Measurements from ENCODE around the gene CTBP2.

CTBP2 gene

GRCh38 chr10:124957404-124957947 is 202.9 kb downstream of the CTBP2 start:
- DNase-seq (ENCODE audit: low read depth, low spot score): no peak
- WGBS (ENCODE audit: insufficient coverage, insufficient read length): no CpG with 5 or more reads among the region's 7 CpGs
- no peak overlapping the region for H3K4me3 ChIP-seq (ENCODE audit: low read length)
- H3K36me3 ChIP-seq (ENCODE audit: control insufficient read depth, insufficient read depth, low read length): no peaks in the 10 kb centered on the region
- H3K27ac ChIP-seq (ENCODE audit: low read length): no peak overlapping the region
- H3K4me1 ChIP-seq (ENCODE audit: control insufficient read depth, insufficient read depth, low read length): peaks cover 2% of the 10 kb centered on the region; the same call in 1 of the 2 replicates
- no peaks in the 10 kb centered on the region for H3K9me3 ChIP-seq (ENCODE audit: control insufficient read depth, insufficient read depth, low read length)
- H3K27me3 ChIP-seq (ENCODE audit: control insufficient read depth, insufficient read depth, low read length): no peaks in the 10 kb centered on the region

GRCh38 chr10:124956764-124957163 is 203.6 kb downstream of the CTBP2 start:
- Histone ChIP-seq H3K4me3 (ENCODE audit: low read length) (no peak overlapping the region), H3K9me3 (ENCODE audit: control insufficient read depth, insufficient read depth, low read length) (no peaks in the 10 kb centered on the region), H3K4me1 (ENCODE audit: control insufficient read depth, insufficient read depth, low read length) (peaks cover 2% of the 10 kb centered on the region; the same call in 1 of the 2 replicates), H3K36me3 (ENCODE audit: control insufficient read depth, insufficient read depth, low read length) (no peaks in the 10 kb centered on the region), H3K27me3 (ENCODE audit: control insufficient read depth, insufficient read depth, low read length) (no peaks in the 10 kb centered on the region), H3K27ac (ENCODE audit: low read length) (no peak overlapping the region)
- no CpG with 5 or more reads among the region's 1 CpG for WGBS (ENCODE audit: insufficient coverage, insufficient read length)
- no peak for DNase-seq (ENCODE audit: low read depth, low spot score)

GRCh38 chr10:124955868-124956267 is 204.5 kb downstream of the CTBP2 start:
- no peaks in the 10 kb centered on the region for H3K9me3 ChIP-seq (ENCODE audit: control insufficient read depth, insufficient read depth, low read length)
- H3K4me3 ChIP-seq (ENCODE audit: low read length): no peak overlapping the region
- no peaks in the 10 kb centered on the region for H3K36me3 ChIP-seq (ENCODE audit: control insufficient read depth, insufficient read depth, low read length)
- no CpG with 5 or more reads among the region's 10 CpGs for WGBS (ENCODE audit: insufficient coverage, insufficient read length)
- peaks cover 2% of the 10 kb centered on the region; the same call in 1 of the 2 replicates for H3K4me1 ChIP-seq (ENCODE audit: control insufficient read depth, insufficient read depth, low read length)
- H3K27me3 ChIP-seq (ENCODE audit: control insufficient read depth, insufficient read depth, low read length): no peaks in the 10 kb centered on the region
- DNase-seq (ENCODE audit: low read depth, low spot score): no peak
- no peak overlapping the region for H3K27ac ChIP-seq (ENCODE audit: low read length)

GRCh38 chr10:124955243-124955642 is 205.1 kb downstream of the CTBP2 start:
- Histone ChIP-seq H3K9me3 (ENCODE audit: control insufficient read depth, insufficient read depth, low read length) (no peaks in the 10 kb centered on the region), H3K4me1 (ENCODE audit: control insufficient read depth, insufficient read depth, low read length) (peaks cover 2% of the 10 kb centered on the region; the same call in 1 of the 2 replicates), H3K27ac (ENCODE audit: low read length) (no peak overlapping the region), H3K36me3 (ENCODE audit: control insufficient read depth, insufficient read depth, low read length) (no peaks in the 10 kb centered on the region), H3K4me3 (ENCODE audit: low read length) (no peak overlapping the region), H3K27me3 (ENCODE audit: control insufficient read depth, insufficient read depth, low read length) (no peaks in the 10 kb centered on the region)
- WGBS (ENCODE audit: insufficient coverage, insufficient read length): no CpG with 5 or more reads among the region's 7 CpGs
- no peak for DNase-seq (ENCODE audit: low read depth, low spot score)

- Histone ChIP-seq H3K9me3 (ENCODE audit: control insufficient read depth, insufficient read depth, low read length) (no peaks in the 10 kb centered on the region), H3K27me3 (ENCODE audit: control insufficient read depth, insufficient read depth, low read length) (no peaks in the 10 kb centered on the region), H3K4me1 (ENCODE audit: control insufficient read depth, insufficient read depth, low read length) (peaks cover 2% of the 10 kb centered on the region; the same call in 1 of the 2 replicates), H3K36me3 (ENCODE audit: control insufficient read depth, insufficient read depth, low read length) (no peaks in the 10 kb centered on the region), H3K27ac (ENCODE audit: low read length) (no peak overlapping the region), H3K4me3 (ENCODE audit: low read length) (no peak overlapping the region)
- no peak for DNase-seq (ENCODE audit: low read depth, low spot score)
- WGBS (ENCODE audit: insufficient coverage, insufficient read length): no CpG with 5 or more reads among the region's 3 CpGs
Observed at GRCh38 chr10:124953421-124953820, 206.9 kb downstream of the CTBP2 start.

- DNase-seq (ENCODE audit: low read depth, low spot score): no peak
- Histone ChIP-seq H3K36me3 (ENCODE audit: control insufficient read depth, insufficient read depth, low read length) (no peaks in the 10 kb centered on the region), H3K27me3 (ENCODE audit: control insufficient read depth, insufficient read depth, low read length) (no peaks in the 10 kb centered on the region), H3K27ac (ENCODE audit: low read length) (no peak overlapping the region), H3K4me3 (ENCODE audit: low read length) (no peak overlapping the region), H3K9me3 (ENCODE audit: control insufficient read depth, insufficient read depth, low read length) (no peaks in the 10 kb centered on the region), H3K4me1 (ENCODE audit: control insufficient read depth, insufficient read depth, low read length) (peaks cover 2% of the 10 kb centered on the region; the same call in 1 of the 2 replicates)
- WGBS (ENCODE audit: insufficient coverage, insufficient read length): no CpG with 5 or more reads among the region's 6 CpGs
Observed at GRCh38 chr10:124952123-124952522, 208.2 kb downstream of the CTBP2 start.

- no peak for DNase-seq (ENCODE audit: low read depth, low spot score)
- no CpG with 5 or more reads among the region's 5 CpGs for WGBS (ENCODE audit: insufficient coverage, insufficient read length)
- H3K27me3 ChIP-seq (ENCODE audit: control insufficient read depth, insufficient read depth, low read length): no peaks in the 10 kb centered on the region
Observed at GRCh38 chr10:124949543-124949942, 210.8 kb downstream of the CTBP2 start.

GRCh38 chr10:124946945-124947344 is 213.4 kb downstream of the CTBP2 start:
- Histone ChIP-seq H3K27ac (ENCODE audit: low read length) (no peak overlapping the region), H3K4me1 (ENCODE audit: control insufficient read depth, insufficient read depth, low read length) (peaks cover 1% of the 10 kb centered on the region; the same call in 1 of the 2 replicates), H3K9me3 (ENCODE audit: control insufficient read depth, insufficient read depth, low read length) (no peaks in the 10 kb centered on the region), H3K27me3 (ENCODE audit: control insufficient read depth, insufficient read depth, low read length) (no peaks in the 10 kb centered on the region), H3K36me3 (ENCODE audit: control insufficient read depth, insufficient read depth, low read length) (no peaks in the 10 kb centered on the region), H3K4me3 (ENCODE audit: low read length) (no peak overlapping the region)
- WGBS (ENCODE audit: insufficient coverage, insufficient read length): no CpG with 5 or more reads among the region's 2 CpGs
- DNase-seq (ENCODE audit: low read depth, low spot score): no peak

More at GRCh38 chr10:124949543-124949942, 210.8 kb downstream of the CTBP2 start:
- no peaks in the 10 kb centered on the region for H3K9me3 ChIP-seq (ENCODE audit: control insufficient read depth, insufficient read depth, low read length)
- H3K27ac ChIP-seq (ENCODE audit: low read length): no peak overlapping the region
- H3K4me1 ChIP-seq (ENCODE audit: control insufficient read depth, insufficient read depth, low read length): peaks cover 2% of the 10 kb centered on the region; the same call in 1 of the 2 replicates
- H3K4me3 ChIP-seq (ENCODE audit: low read length): no peak overlapping the region
- H3K36me3 ChIP-seq (ENCODE audit: control insufficient read depth, insufficient read depth, low read length): no peaks in the 10 kb centered on the region

GRCh38 chr10:124944982-124945381 is 215.4 kb downstream of the CTBP2 start:
- Histone ChIP-seq H3K9me3 (ENCODE audit: control insufficient read depth, insufficient read depth, low read length) (no peaks in the 10 kb centered on the region), H3K36me3 (ENCODE audit: control insufficient read depth, insufficient read depth, low read length) (no peaks in the 10 kb centered on the region), H3K4me3 (ENCODE audit: low read length) (no peak overlapping the region), H3K27ac (ENCODE audit: low read length) (no peak overlapping the region), H3K4me1 (ENCODE audit: control insufficient read depth, insufficient read depth, low read length) (peaks cover 1% of the 10 kb centered on the region; the same call in 1 of the 2 replicates), H3K27me3 (ENCODE audit: control insufficient read depth, insufficient read depth, low read length) (no peaks in the 10 kb centered on the region)
- no peak for DNase-seq (ENCODE audit: low read depth, low spot score)
- no CpG with 5 or more reads among the region's 2 CpGs for WGBS (ENCODE audit: insufficient coverage, insufficient read length)

- H3K4me3 ChIP-seq (ENCODE audit: low read length): no peak overlapping the region
- peaks cover 1% of the 10 kb centered on the region; the same call in 1 of the 2 replicates for H3K4me1 ChIP-seq (ENCODE audit: control insufficient read depth, insufficient read depth, low read length)
- no peaks in the 10 kb centered on the region for H3K9me3 ChIP-seq (ENCODE audit: control insufficient read depth, insufficient read depth, low read length)
- no peak for DNase-seq (ENCODE audit: low read depth, low spot score)
- no peak overlapping the region for H3K27ac ChIP-seq (ENCODE audit: low read length)
- WGBS (ENCODE audit: insufficient coverage, insufficient read length): 100% methylated on average over 1 of the region's 9 CpGs
- H3K36me3 ChIP-seq (ENCODE audit: control insufficient read depth, insufficient read depth, low read length): no peaks in the 10 kb centered on the region
- no peaks in the 10 kb centered on the region for H3K27me3 ChIP-seq (ENCODE audit: control insufficient read depth, insufficient read depth, low read length)
Observed at GRCh38 chr10:124943301-124944092, 216.9 kb downstream of the CTBP2 start.
